Activated CD4-positive, alpha-beta T cell treated with anti-CD3 and anti-CD28 coated beads, Interleukin-2, Interleukin-4, amounts not matched to agents 100 ng/mL and 50 ng/mL, durations not matched to agents 16 hours and 8 hours (primary cell): ENCODE measurements around the gene GPR156.

Experiments
- DNase-seq: peaks from one replicate; pipeline ENCODE4 v3.0.0-alpha.2; 2020; ENCODE audit warnings: low spot score

GPR156 gene

DNA sequence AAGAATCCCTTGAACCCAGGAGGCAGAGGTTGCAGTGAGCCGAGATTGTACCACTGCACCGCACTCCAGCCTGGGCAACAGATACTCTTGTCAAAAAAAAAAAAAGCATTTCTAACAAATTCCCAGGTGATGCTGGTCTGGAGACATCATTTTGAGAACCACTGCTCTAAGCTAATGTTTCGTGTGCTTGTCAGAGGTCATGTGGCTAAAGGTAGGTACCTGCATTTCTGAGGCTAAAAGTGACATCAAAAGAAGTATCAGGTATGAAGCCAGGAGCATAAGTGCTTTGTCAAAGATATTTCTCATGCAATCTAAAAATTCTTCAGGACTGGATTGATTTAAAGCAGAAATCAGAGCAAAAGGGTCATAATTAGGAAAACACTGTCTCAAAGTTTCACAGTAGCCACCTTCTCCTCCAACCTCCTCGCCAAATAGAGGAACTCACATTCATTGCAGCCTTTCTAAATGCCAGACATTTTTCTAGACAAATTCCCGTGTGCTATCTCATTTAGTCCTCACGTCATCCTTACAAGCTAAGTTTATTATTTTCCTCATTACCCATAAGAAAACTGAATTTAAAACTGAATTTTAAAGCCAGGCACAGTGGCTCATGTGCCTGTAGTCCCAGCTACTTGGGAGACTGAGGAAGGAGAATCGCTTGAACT is 165.0 kb downstream of the GPR156 start:
- no peak for DNase-seq
